Middle frontal gyrus (tissue), 1 donor: ENCODE data around the gene TBC1D3B.
"Not testable (repeated sequence)": the region's sequence is repeated elsewhere in the genome, so short reads cannot be mapped to it uniquely, and the experiment has no call there.

Experiments used
- DNase-seq: peaks from one replicate; pipeline ENCODE4 v3.0.0-alpha.2; 2015; ENCODE audit warnings: low spot score; ENCODE audit errors: extremely low spot score

Gene TBC1D3B

GRCh38 chr17:36182176-36183000 is 6.0 kb upstream of the TBC1D3B start:
- DNase-seq, result no peak

- not testable (repeated sequence) for DNase-seq
Observed at GRCh38 chr17:36181446-36182175, 5.2 kb upstream of the TBC1D3B start.

GRCh38 chr17:36168836-36169235 is 7.6 kb downstream of the TBC1D3B start:
- DNase-seq, result not testable (repeated sequence)

- no peak for DNase-seq
Observed at GRCh38 chr17:36153895-36154610, 22.4 kb downstream of the TBC1D3B start.

- no peak for DNase-seq
Observed at GRCh38 chr17:36152639-36153120, 23.8 kb downstream of the TBC1D3B start.

- no peak for DNase-seq
Observed at GRCh38 chr17:36151891-36152638, 24.4 kb downstream of the TBC1D3B start.

- no peak for DNase-seq
Observed at GRCh38 chr17:36149296-36149820, 27.1 kb downstream of the TBC1D3B start.

GRCh38 chr17:36148559-36149295 is 27.7 kb downstream of the TBC1D3B start:
- DNase-seq, result peak; percentile 11

- DNase-seq, result no peak
Observed at GRCh38 chr17:36147601-36148000, 28.8 kb downstream of the TBC1D3B start.

GRCh38 chr17:36144981-36145729 is 31.3 kb downstream of the TBC1D3B start:
- no peak for DNase-seq

- DNase-seq, result no peak
Observed at GRCh38 chr17:36144014-36144413, 32.4 kb downstream of the TBC1D3B start.

- no peak for DNase-seq
Observed at GRCh38 chr17:36142806-36143205, 33.6 kb downstream of the TBC1D3B start.

- no peak for DNase-seq
Observed at GRCh38 chr17:36142235-36142634, 34.2 kb downstream of the TBC1D3B start.

- no peak for DNase-seq
Observed at GRCh38 chr17:36136439-36136838, 40.0 kb downstream of the TBC1D3B start.

GRCh38 chr17:36136036-36136435 is 40.4 kb downstream of the TBC1D3B start:
- DNase-seq, result no peak

- no peak for DNase-seq
Observed at GRCh38 chr17:36135465-36135864, 41.0 kb downstream of the TBC1D3B start.

- DNase-seq, result no peak
Observed at GRCh38 chr17:36133602-36134236, 42.7 kb downstream of the TBC1D3B start.

- no peak for DNase-seq
Observed at GRCh38 chr17:36132421-36132831, 44.0 kb downstream of the TBC1D3B start.

GRCh38 chr17:36131931-36132330 is 44.5 kb downstream of the TBC1D3B start:
- DNase-seq, result no peak
